Measurements from ENCODE around the gene TEX2.

TEX2 gene

GRCh38 chr17:64131606-64132270 is 131.3 kb downstream of the TEX2 start:
- DNase-seq: no peak

- peak; percentile 79 for DNase-seq
Measured at GRCh38 chr17:64130559-64131001, 132.5 kb downstream of the TEX2 start.

GRCh38 chr17:64129765-64130558 is 133.1 kb downstream of the TEX2 start, which contains the start of gene ERN1:
Gene ERN1 (minus strand): TSS chr17:64130144. CDS start chr17:64130029, 115 bp downstream.
- peak; percentile 90 to 91 for DNase-seq

- no peak for DNase-seq
Measured at GRCh38 chr17:64129515-64129764, 133.6 kb downstream of the TEX2 start.

- DNase-seq: no peak
Measured at GRCh38 chr17:64128787-64129514, 134.1 kb downstream of the TEX2 start.

GRCh38 chr17:64126918-64127317 is 136.1 kb downstream of the TEX2 start:
- DNase-seq: no peak

- DNase-seq: no peak
Measured at GRCh38 chr17:64125937-64126336, 137.1 kb downstream of the TEX2 start.

GRCh38 chr17:64124609-64125008 is 138.5 kb downstream of the TEX2 start:
- no peak for DNase-seq

- DNase-seq: no peak
Measured at GRCh38 chr17:64123114-64123513, 139.9 kb downstream of the TEX2 start.

- peak in 1 of 2 donors; percentile 30 for DNase-seq
Measured at GRCh38 chr17:64120972-64121786, 141.9 kb downstream of the TEX2 start.

GRCh38 chr17:64120159-64120810 is 142.8 kb downstream of the TEX2 start:
- no peak for DNase-seq

- peak in 1 of 2 donors; percentile 30 for DNase-seq
Measured at GRCh38 chr17:64117981-64118979, 144.8 kb downstream of the TEX2 start.

GRCh38 chr17:64115822-64116534 is 147.1 kb downstream of the TEX2 start:
- DNase-seq: peak in 1 of 2 donors; percentile 28

- no peak for DNase-seq
Measured at GRCh38 chr17:64115043-64115698, 147.9 kb downstream of the TEX2 start.

GRCh38 chr17:64113006-64113405 is 150.1 kb downstream of the TEX2 start:
- DNase-seq: no peak

GRCh38 chr17:64111831-64112230 is 151.2 kb downstream of the TEX2 start:
- no peak for DNase-seq

- DNase-seq: no peak
Measured at GRCh38 chr17:64110379-64111152, 152.5 kb downstream of the TEX2 start.

GRCh38 chr17:64109400-64109799 is 153.7 kb downstream of the TEX2 start:
- no peak for DNase-seq
